Progenitor cell of endocrine pancreas (in vitro differentiated cells): ENCODE data around the gene NFE2L2. TPM values are rescaled to one million over a fixed set of nuclear protein-coding genes. Genes with fewer than 3 reads are reported as not detected.

Experiments used
- DNase-seq: peaks from one replicate; pipeline ENCODE4 v3.0.0; 2021; ENCODE audit warnings: low spot score; ENCODE audit not compliant: unreplicated experiment
- H3K27ac Mint-ChIP-seq: 2 replicates; pipeline ENCODE4 v1.8.0; 2021; ENCODE audit warnings: mild to moderate bottlenecking, moderate library complexity, mixed read lengths
- H3K27me3 Mint-ChIP-seq: 2 replicates; pipeline ENCODE4 v1.8.0; 2021; ENCODE audit warnings: mixed read lengths
- H3K36me3 Mint-ChIP-seq: 2 replicates; pipeline ENCODE4 v1.8.0; 2022; ENCODE audit warnings: mixed read lengths; ENCODE audit not compliant: insufficient read depth
- H3K4me1 Mint-ChIP-seq: 2 replicates; pipeline ENCODE4 v1.8.0; 2021; ENCODE audit warnings: low read depth, mixed read lengths
- H3K4me3 Mint-ChIP-seq: 2 replicates; pipeline ENCODE4 v1.8.0; 2021; ENCODE audit warnings: low read depth, mild to moderate bottlenecking, moderate library complexity, mixed read lengths
- H3K9me3 Mint-ChIP-seq: 2 replicates; pipeline ENCODE4 v1.8.0; 2021; ENCODE audit warnings: low read depth, mixed read lengths
- total RNA-seq: library from RNA; stranded (reverse); gene quantifications from 2 replicates; pipeline ENCODE4 v1.2.1, GENCODE V29; 2021
- TF ChIP-seq, protein P1 (sequence below): fragments of 200-600 bp; sonication (generic); IDR thresholded peaks from one replicate; pipeline ENCODE4 v1.5.0; 2021; ENCODE audit warnings: antibody characterized with exemption, mild to moderate bottlenecking; ENCODE audit not compliant: unreplicated experiment

The NFE2L2 gene
- total RNA-seq, 1 donor from 2014 or later, result 59.1 TPM

GRCh38 chr2:177241711-177242120 is 22.8 kb downstream of the NFE2L2 start:
- no peak overlapping the region for H3K4me3 Mint-ChIP-seq
- H3K36me3 Mint-ChIP-seq, result peaks cover 6% of the 10 kb centered on the region
- no peaks in the 10 kb centered on the region for H3K9me3 Mint-ChIP-seq
- H3K27ac Mint-ChIP-seq, result peak overlapping the region; percentile 87
- TF ChIP-seq, protein P1, sequence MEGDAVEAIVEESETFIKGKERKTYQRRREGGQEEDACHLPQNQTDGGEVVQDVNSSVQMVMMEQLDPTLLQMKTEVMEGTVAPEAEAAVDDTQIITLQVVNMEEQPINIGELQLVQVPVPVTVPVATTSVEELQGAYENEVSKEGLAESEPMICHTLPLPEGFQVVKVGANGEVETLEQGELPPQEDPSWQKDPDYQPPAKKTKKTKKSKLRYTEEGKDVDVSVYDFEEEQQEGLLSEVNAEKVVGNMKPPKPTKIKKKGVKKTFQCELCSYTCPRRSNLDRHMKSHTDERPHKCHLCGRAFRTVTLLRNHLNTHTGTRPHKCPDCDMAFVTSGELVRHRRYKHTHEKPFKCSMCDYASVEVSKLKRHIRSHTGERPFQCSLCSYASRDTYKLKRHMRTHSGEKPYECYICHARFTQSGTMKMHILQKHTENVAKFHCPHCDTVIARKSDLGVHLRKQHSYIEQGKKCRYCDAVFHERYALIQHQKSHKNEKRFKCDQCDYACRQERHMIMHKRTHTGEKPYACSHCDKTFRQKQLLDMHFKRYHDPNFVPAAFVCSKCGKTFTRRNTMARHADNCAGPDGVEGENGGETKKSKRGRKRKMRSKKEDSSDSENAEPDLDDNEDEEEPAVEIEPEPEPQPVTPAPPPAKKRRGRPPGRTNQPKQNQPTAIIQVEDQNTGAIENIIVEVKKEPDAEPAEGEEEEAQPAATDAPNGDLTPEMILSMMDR, result no peak
- H3K27me3 Mint-ChIP-seq, result no peaks in the 10 kb centered on the region
- peaks cover 38% of the 10 kb centered on the region for H3K4me1 Mint-ChIP-seq
- no peak for DNase-seq

- no peaks in the 10 kb centered on the region for H3K9me3 Mint-ChIP-seq
- TF ChIP-seq, protein P1, result no peak
- no peak overlapping the region for H3K4me3 Mint-ChIP-seq
- DNase-seq, result no peak
- H3K27me3 Mint-ChIP-seq, result no peaks in the 10 kb centered on the region
- H3K4me1 Mint-ChIP-seq, result peaks cover 37% of the 10 kb centered on the region
- peak overlapping the region; percentile 87 for H3K27ac Mint-ChIP-seq
- H3K36me3 Mint-ChIP-seq, result peaks cover 6% of the 10 kb centered on the region
Measured at GRCh38 chr2:177239932-177240630, 24.4 kb downstream of the NFE2L2 start.

DNA sequence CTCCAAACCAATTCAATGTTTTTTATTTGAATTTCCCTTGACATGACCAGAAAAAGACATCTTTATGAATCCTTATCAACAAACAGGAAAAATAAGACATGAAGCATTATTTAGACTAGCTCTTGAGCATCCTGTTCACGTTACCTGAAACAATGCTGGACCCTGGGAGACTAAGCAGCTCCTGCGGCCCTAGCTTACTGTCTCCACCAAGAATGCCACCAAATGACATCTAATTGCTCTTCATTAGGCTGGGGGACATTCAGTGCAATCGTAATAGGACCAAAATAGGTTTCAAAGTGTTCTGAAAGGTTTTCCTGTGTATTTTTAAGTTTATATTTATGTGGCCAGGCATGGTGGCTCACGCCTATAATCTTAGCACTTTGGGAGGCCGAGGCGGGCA is 25.5 kb downstream of the NFE2L2 start:
- H3K27ac Mint-ChIP-seq, result no peak overlapping the region
- TF ChIP-seq, protein P1, result no peak
- no peaks in the 10 kb centered on the region for H3K27me3 Mint-ChIP-seq

GRCh38 chr2:177237932-177238331 is 26.6 kb downstream of the NFE2L2 start:
- Mint-ChIP-seq H3K36me3 (no peaks in the 10 kb centered on the region), H3K4me3 (no peak overlapping the region), H3K27me3 (no peaks in the 10 kb centered on the region), H3K4me1 (peaks cover 30% of the 10 kb centered on the region), H3K9me3 (no peaks in the 10 kb centered on the region), H3K27ac (no peak overlapping the region)
- no peak for DNase-seq
- TF ChIP-seq, protein P1, result no peak

More for the DNA sequence above, 25.5 kb downstream of the NFE2L2 start:
- no peaks in the 10 kb centered on the region for H3K9me3 Mint-ChIP-seq
- peaks cover 36% of the 10 kb centered on the region for H3K4me1 Mint-ChIP-seq
- DNase-seq, result no peak
- H3K36me3 Mint-ChIP-seq, result no peaks in the 10 kb centered on the region
- no peak overlapping the region for H3K4me3 Mint-ChIP-seq

GRCh38 chr2:177235855-177236437 is 28.6 kb downstream of the NFE2L2 start:
- Mint-ChIP-seq H3K9me3 (no peaks in the 10 kb centered on the region), H3K4me3 (no peak overlapping the region), H3K4me1 (peaks cover 14% of the 10 kb centered on the region), H3K27ac (peak overlapping the region; percentile 19), H3K27me3 (no peaks in the 10 kb centered on the region), H3K36me3 (peaks cover 11% of the 10 kb centered on the region)
- TF ChIP-seq, protein P1, result no peak
- DNase-seq, result no peak
